ENCODE results near the gene SEMA6D.

GRCh38 chr15:47718497-47719437 lies 1.5 kb downstream of the SEMA6D start:
- no peak for TF ChIP-seq CTCF (IDR thresholded peaks at IDR 0.05)
- TF ChIP-seq EP300 (IDR thresholded peaks at IDR 0.05): no peak
- TF ChIP-seq POLR2A (IDR thresholded peaks at IDR 0.05): no peak
- TF ChIP-seq POLR2AphosphoS5 (IDR thresholded peaks at IDR 0.05): no peak

Measured in suprapubic skin (tissue), 4 donors.